Neuronal stem cell (in vitro differentiated cells): ENCODE measurements around the gene THSD4.

Experiments used
- DNase-seq: peaks from one replicate; pipeline ENCODE4 v3.0.0-alpha.2; 2013; ENCODE audit warnings: low spot score
- H2AFZ ChIP-seq: one replicate; pipeline ENCODE4 v1.6.1; 2013; ENCODE audit warnings: mild to moderate bottlenecking, low read length, inconsistent platforms
- H2AK5ac ChIP-seq: 2 replicates; pipeline ENCODE4 v1.6.1; 2013; ENCODE audit warnings: low read depth, mild to moderate bottlenecking, inconsistent platforms, low read length, moderate library complexity, mixed read lengths
- H2BK120ac ChIP-seq: 2 replicates; pipeline ENCODE4 v1.6.1; 2013; ENCODE audit warnings: low read depth, mild to moderate bottlenecking, inconsistent platforms, low read length, moderate library complexity, mixed read lengths
- H2BK12ac ChIP-seq: one replicate; pipeline ENCODE4 v1.6.1; 2013; ENCODE audit warnings: low read length, inconsistent platforms
- H2BK15ac ChIP-seq: 2 replicates; pipeline ENCODE4 v1.6.1; 2013; ENCODE audit warnings: mild to moderate bottlenecking, low read length, inconsistent platforms, mixed read lengths
- H2BK5ac ChIP-seq: one replicate; pipeline ENCODE4 v1.6.1; 2013; ENCODE audit warnings: inconsistent platforms, mild to moderate bottlenecking, low read length, moderate library complexity
- H3K14ac ChIP-seq: one replicate; pipeline ENCODE4 v1.6.1; 2013; ENCODE audit warnings: low read length, inconsistent platforms
- H3K18ac ChIP-seq: 2 replicates; pipeline ENCODE4 v1.6.1; 2013; ENCODE audit warnings: low read length, inconsistent platforms
- H3K23ac ChIP-seq: 2 replicates; pipeline ENCODE4 v1.6.1; 2013; ENCODE audit warnings: low read depth, mild to moderate bottlenecking, mixed read lengths, low read length, inconsistent platforms; ENCODE audit not compliant: poor library complexity
- H3K27ac ChIP-seq: replicated peaks from 3 replicates; pipeline ENCODE4 v1.5.1; 2013; ENCODE audit warnings: low read length, inconsistent platforms
- H3K27me3 ChIP-seq, 3 experiments: 2 replicates each; pipeline ENCODE4 v1.6.1; 2013; ENCODE audit warnings: low read length in 3 of 3, mild to moderate bottlenecking in 2 of 3, inconsistent platforms in 1 of 3, low read depth in 1 of 3, mixed read lengths in 1 of 3, moderate library complexity in 1 of 3; ENCODE audit not compliant: control insufficient read depth in 3 of 3, insufficient read depth in 3 of 3
- H3K36me3 ChIP-seq, 2 donors: replicated peaks in 1 of 2; 2 replicates each; pipeline ENCODE4 v1.6.1; 2013; ENCODE audit warnings: low read length in 2 of 2; ENCODE audit not compliant: control insufficient read depth in 2 of 2, insufficient read depth in 2 of 2
- H3K4ac ChIP-seq: 2 replicates; pipeline ENCODE4 v1.6.1; 2013; ENCODE audit warnings: inconsistent platforms, mild to moderate bottlenecking, low read length, moderate library complexity
- H3K4me1 ChIP-seq, 2 donors: 1 replicate in 1 of 2; 2 replicates in 1 of 2; pipeline ENCODE4 v1.6.1; 2013; ENCODE audit warnings: low read length in 2 of 2, low read depth in 1 of 2; ENCODE audit not compliant: control insufficient read depth in 2 of 2, insufficient read depth in 1 of 2
- H3K4me2 ChIP-seq: one replicate; pipeline ENCODE4 v1.6.1; 2013; ENCODE audit warnings: mild to moderate bottlenecking, low read length, inconsistent platforms; ENCODE audit not compliant: insufficient read depth, poor library complexity, severe bottlenecking
- H3K4me3 ChIP-seq, 2 donors: 2 replicates each; pipeline ENCODE4 v1.5.1; 2013; ENCODE audit warnings: low read length in 2 of 2, mild to moderate bottlenecking in 2 of 2, inconsistent platforms in 1 of 2, moderate library complexity in 1 of 2
- H3K79me1 ChIP-seq: one replicate; pipeline ENCODE4 v1.6.1; 2013; ENCODE audit warnings: low read depth, mild to moderate bottlenecking, inconsistent platforms, low read length, moderate library complexity
- H3K9ac ChIP-seq: one replicate; pipeline ENCODE4 v1.6.1; 2013; ENCODE audit warnings: mild to moderate bottlenecking, low read depth, low read length, inconsistent platforms; ENCODE audit not compliant: poor library complexity
- H3K9me3 ChIP-seq, 2 donors: replicated peaks in 1 of 2; 2 replicates each; pipeline versions ENCODE3 to v1.6.1; 2013; ENCODE audit warnings: low read length in 2 of 2, mild to moderate bottlenecking in 2 of 2, inconsistent platforms in 1 of 2, low read depth in 1 of 2, mixed read lengths in 1 of 2, moderate library complexity in 1 of 2; ENCODE audit not compliant: control insufficient read depth in 2 of 2, insufficient read depth in 1 of 2
- H4K8ac ChIP-seq: one replicate; pipeline ENCODE4 v1.6.1; 2013; ENCODE audit warnings: low read depth, mild to moderate bottlenecking, inconsistent platforms, low read length, moderate library complexity
- H4K91ac ChIP-seq: one replicate; pipeline ENCODE4 v1.6.1; 2013; ENCODE audit warnings: low read length, low read depth, mild to moderate bottlenecking, inconsistent platforms; ENCODE audit not compliant: poor library complexity
- WGBS, 2 donors: extraction: QIAGEN DNeasy Blood & Tissue Kit; methylation state at CpG; one replicate each; pipeline ENCODE4 v1.1.7; 2013; ENCODE audit warnings: missing lambda C conversion rate in 2 of 2, mixed read lengths in 1 of 2; ENCODE audit not compliant: insufficient read length in 2 of 2, insufficient replicate concordance in 1 of 2; ENCODE audit errors: extremely low coverage in 2 of 2; 5-methylcytosine and 5-hydroxymethylcytosine counted together

Gene THSD4

DNA sequence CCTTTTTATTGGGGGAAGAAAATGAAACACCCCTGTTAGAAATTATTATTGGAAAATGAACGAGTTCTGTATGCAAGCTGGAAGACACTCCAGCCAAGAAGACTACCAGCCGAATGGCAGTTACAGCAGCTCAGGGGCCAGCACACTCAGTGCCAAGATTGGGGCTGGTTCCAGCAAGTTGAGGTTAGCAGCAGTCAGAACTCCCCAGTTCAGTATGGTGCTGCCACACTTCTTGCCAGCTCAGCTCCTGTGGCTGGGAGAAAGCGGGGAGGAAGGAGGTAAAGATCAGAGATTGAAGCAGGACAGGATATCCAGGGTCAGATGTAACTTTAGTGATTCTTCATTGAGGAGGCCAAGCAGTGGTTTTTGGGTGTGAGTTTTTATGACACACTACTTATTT is 414.8 kb downstream of the THSD4 start:
- Histone ChIP-seq H3K9me3 (peaks cover 2% of the 10 kb centered on the region in 2 donors), H2BK5ac (no peak overlapping the region), H3K4me2 (no peak overlapping the region), H3K9ac (no peak overlapping the region), H3K18ac (no peak overlapping the region), H3K4me3 (no peak overlapping the region), H3K36me3 (no peaks in the 10 kb centered on the region), H3K4ac (no peak overlapping the region), H3K27me3 (peaks cover 0 to 2% (median 0%) of the 10 kb centered on the region in 3 experiments), H3K14ac (no peak overlapping the region), H2AFZ (no peak overlapping the region), H3K79me1 (no peaks in the 10 kb centered on the region), H2AK5ac (no peak overlapping the region), H2BK15ac (no peak overlapping the region), H3K27ac (no peak overlapping the region), H3K4me1 (no peaks in the 10 kb centered on the region), H3K23ac (no peak overlapping the region), H2BK12ac (no peak overlapping the region), H2BK120ac (no peak overlapping the region), H4K91ac (no peak overlapping the region), H4K8ac (no peak overlapping the region)
- no CpG with 5 or more reads among the region's 3 CpGs for WGBS, 2 donors
- DNase-seq: no peak

DNA sequence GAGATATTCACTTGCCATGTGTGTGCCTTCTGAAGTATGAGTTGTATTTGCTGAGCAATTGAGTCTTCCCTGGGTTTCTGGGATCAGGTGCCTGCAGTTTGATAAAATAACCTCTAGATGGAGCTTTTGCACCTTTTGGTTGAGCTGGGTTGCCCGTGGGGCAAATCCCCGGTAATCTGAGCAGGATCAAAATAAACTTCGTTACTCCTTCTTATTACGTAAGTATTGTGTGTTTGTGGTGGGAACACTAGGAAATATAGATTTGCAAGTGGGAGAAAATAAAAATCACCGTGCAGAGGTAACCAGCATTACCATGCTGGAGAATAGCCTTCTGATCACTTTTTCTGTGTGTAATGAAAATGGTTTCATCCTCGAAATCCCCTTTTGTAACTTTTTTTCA is 417.7 kb downstream of the THSD4 start:
- H3K4me2 ChIP-seq: no peak overlapping the region
- H3K27ac ChIP-seq: no peak overlapping the region
- H2BK15ac ChIP-seq: no peak overlapping the region
- no peak overlapping the region for H2BK5ac ChIP-seq
- no peaks in the 10 kb centered on the region for H3K79me1 ChIP-seq
- peaks cover 0 to 2% of the 10 kb centered on the region in 2 donors for H3K4me1 ChIP-seq
- no peak for DNase-seq
- H2AFZ ChIP-seq: no peak overlapping the region
- peaks cover 0 to 2% (median 0%) of the 10 kb centered on the region in 3 experiments for H3K27me3 ChIP-seq
- no peak overlapping the region for H4K91ac ChIP-seq
- no peak overlapping the region for H3K14ac ChIP-seq
- no peaks in the 10 kb centered on the region for H3K36me3 ChIP-seq
- H3K9ac ChIP-seq: no peak overlapping the region
- no peak overlapping the region for H3K4ac ChIP-seq
- H3K4me3 ChIP-seq: no peak overlapping the region
- WGBS, 2 donors: no CpG with 5 or more reads among the region's 6 CpGs
- no peak overlapping the region for H2AK5ac ChIP-seq
- no peak overlapping the region for H2BK12ac ChIP-seq
- no peak overlapping the region for H2BK120ac ChIP-seq
- no peak overlapping the region for H4K8ac ChIP-seq
- no peak overlapping the region for H3K23ac ChIP-seq
- peaks cover 2% of the 10 kb centered on the region in 2 donors for H3K9me3 ChIP-seq
- H3K18ac ChIP-seq: no peak overlapping the region

DNA sequence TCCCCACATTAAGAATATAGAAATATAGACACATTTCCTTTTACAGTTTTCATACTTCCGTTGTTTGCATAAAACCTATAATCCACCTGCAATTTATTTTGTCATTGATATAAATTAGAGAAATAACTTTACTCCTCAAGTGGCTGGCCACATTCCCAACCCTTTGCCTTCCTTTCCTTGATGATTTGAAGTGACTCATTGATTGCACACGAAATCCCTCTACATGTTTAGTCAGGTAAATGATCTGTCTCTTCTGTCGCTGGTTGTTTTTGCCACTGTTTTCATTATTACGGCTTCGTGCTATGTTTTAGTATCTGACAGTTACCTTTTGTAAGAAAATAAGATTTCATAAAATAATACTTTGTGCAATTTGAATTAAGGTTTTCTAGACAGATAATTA is 422.9 kb downstream of the THSD4 start:
- no peak overlapping the region for H2BK5ac ChIP-seq
- no peaks in the 10 kb centered on the region for H3K36me3 ChIP-seq
- no peak overlapping the region for H3K14ac ChIP-seq
- no peak overlapping the region for H4K8ac ChIP-seq
- H3K4ac ChIP-seq: no peak overlapping the region
- no peak overlapping the region for H3K4me2 ChIP-seq
- no peak overlapping the region for H3K4me3 ChIP-seq
- no peak overlapping the region for H4K91ac ChIP-seq
- H3K23ac ChIP-seq: no peak overlapping the region
- no peaks in the 10 kb centered on the region for H3K9me3 ChIP-seq
- no peak overlapping the region for H2AFZ ChIP-seq
- no peak overlapping the region for H2BK15ac ChIP-seq
- H3K18ac ChIP-seq: no peak overlapping the region
- H3K27me3 ChIP-seq: no peaks in the 10 kb centered on the region
- no peak overlapping the region for H2BK12ac ChIP-seq
- no peak overlapping the region for H3K9ac ChIP-seq
- no CpG with 5 or more reads among the region's 5 CpGs for WGBS, 2 donors
- no peak for DNase-seq
- H3K27ac ChIP-seq: no peak overlapping the region
- no peak overlapping the region for H2BK120ac ChIP-seq
- H2AK5ac ChIP-seq: no peak overlapping the region
- H3K79me1 ChIP-seq: no peaks in the 10 kb centered on the region
- H3K4me1 ChIP-seq: peaks cover 0 to 6% of the 10 kb centered on the region in 2 donors

DNA sequence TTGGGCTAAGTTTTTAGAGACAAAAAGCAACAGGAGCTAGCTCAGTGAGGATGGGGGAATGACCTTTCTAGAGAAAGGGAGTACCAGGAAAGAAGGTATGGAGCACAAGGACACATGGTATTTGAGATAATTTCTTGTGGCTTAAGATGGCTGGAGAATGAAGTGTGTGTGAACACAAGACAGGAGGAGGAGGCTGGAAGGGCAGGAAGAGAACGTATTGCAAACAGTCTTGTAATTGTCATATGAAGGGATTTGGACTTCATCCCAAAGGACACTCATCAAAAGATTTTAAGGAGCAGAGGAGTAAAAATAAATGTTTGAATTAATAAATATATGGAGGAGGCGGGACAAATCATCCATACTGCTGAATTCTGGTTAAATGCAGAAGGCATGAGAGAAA is 426.5 kb downstream of the THSD4 start:
- Histone ChIP-seq H2AFZ (no peak overlapping the region), H3K9ac (no peak overlapping the region), H3K79me1 (no peaks in the 10 kb centered on the region), H2BK120ac (no peak overlapping the region), H4K91ac (no peak overlapping the region), H3K4me1 (peaks cover 0 to 6% of the 10 kb centered on the region in 2 donors), H3K4me2 (no peak overlapping the region), H3K23ac (no peak overlapping the region), H3K14ac (no peak overlapping the region), H2BK15ac (no peak overlapping the region), H2AK5ac (no peak overlapping the region), H3K4ac (no peak overlapping the region), H2BK5ac (no peak overlapping the region), H3K27ac (no peak overlapping the region), H3K4me3 (no peak overlapping the region), H3K18ac (no peak overlapping the region), H2BK12ac (no peak overlapping the region), H4K8ac (no peak overlapping the region), H3K36me3 (no peaks in the 10 kb centered on the region), H3K27me3 (no peaks in the 10 kb centered on the region), H3K9me3 (no peaks in the 10 kb centered on the region)
- DNase-seq: no peak
- no CpG with 5 or more reads among the region's 2 CpGs for WGBS, 2 donors
